Type B pancreatic cell (in vitro differentiated cells): ENCODE data around the gene UTF1. TPM values are rescaled to one million over a fixed set of nuclear protein-coding genes. Genes with fewer than 3 reads are reported as not detected.

Experiments
- DNase-seq: peaks from one replicate; pipeline ENCODE4 v3.0.0; 2021; ENCODE audit warnings: mixed read lengths; ENCODE audit not compliant: unreplicated experiment; ENCODE audit errors: extremely low spot score
- H3K27ac Mint-ChIP-seq: 2 replicates; pipeline ENCODE4 v1.8.0; 2021; ENCODE audit warnings: mild to moderate bottlenecking, mixed read lengths
- H3K27me3 Mint-ChIP-seq: 2 replicates; pipeline ENCODE4 v1.8.0; 2021; ENCODE audit warnings: mixed read lengths
- H3K36me3 Mint-ChIP-seq: 2 replicates; pipeline ENCODE4 v1.8.0; 2021; ENCODE audit warnings: mixed read lengths
- H3K4me1 Mint-ChIP-seq: one replicate; pipeline ENCODE4 v1.8.0; 2021; ENCODE audit warnings: mixed read lengths; ENCODE audit not compliant: unreplicated experiment
- H3K4me3 Mint-ChIP-seq: 2 replicates; pipeline ENCODE4 v1.8.0; 2021; ENCODE audit warnings: mild to moderate bottlenecking, mixed read lengths
- H3K9me3 Mint-ChIP-seq: 2 replicates; pipeline ENCODE4 v1.8.0; 2021; ENCODE audit warnings: mixed read lengths
- total RNA-seq: library from RNA; stranded (reverse); gene quantifications from 2 replicates; pipeline ENCODE4 v1.2.1, GENCODE V29; 2021; ENCODE audit warnings: low replicate concordance
- TF ChIP-seq, protein P1 (sequence below): fragments of 200-600 bp; sonication (generic); conservative IDR thresholded peaks from 2 replicates; pipeline ENCODE4 v1.5.0; 2021; ENCODE audit warnings: antibody characterized with exemption, mild to moderate bottlenecking

The UTF1 gene
- total RNA-seq, 1 donor from 2014 or later: not detected

- Mint-ChIP-seq H3K4me1 (no peaks in the 10 kb centered on the region), H3K4me3 (no peak overlapping the region), H3K36me3 (no peaks in the 10 kb centered on the region), H3K27me3 (peaks cover 9% of the 10 kb centered on the region), H3K27ac (no peak overlapping the region), H3K9me3 (peaks cover 12% of the 10 kb centered on the region)
- TF ChIP-seq, protein P1, sequence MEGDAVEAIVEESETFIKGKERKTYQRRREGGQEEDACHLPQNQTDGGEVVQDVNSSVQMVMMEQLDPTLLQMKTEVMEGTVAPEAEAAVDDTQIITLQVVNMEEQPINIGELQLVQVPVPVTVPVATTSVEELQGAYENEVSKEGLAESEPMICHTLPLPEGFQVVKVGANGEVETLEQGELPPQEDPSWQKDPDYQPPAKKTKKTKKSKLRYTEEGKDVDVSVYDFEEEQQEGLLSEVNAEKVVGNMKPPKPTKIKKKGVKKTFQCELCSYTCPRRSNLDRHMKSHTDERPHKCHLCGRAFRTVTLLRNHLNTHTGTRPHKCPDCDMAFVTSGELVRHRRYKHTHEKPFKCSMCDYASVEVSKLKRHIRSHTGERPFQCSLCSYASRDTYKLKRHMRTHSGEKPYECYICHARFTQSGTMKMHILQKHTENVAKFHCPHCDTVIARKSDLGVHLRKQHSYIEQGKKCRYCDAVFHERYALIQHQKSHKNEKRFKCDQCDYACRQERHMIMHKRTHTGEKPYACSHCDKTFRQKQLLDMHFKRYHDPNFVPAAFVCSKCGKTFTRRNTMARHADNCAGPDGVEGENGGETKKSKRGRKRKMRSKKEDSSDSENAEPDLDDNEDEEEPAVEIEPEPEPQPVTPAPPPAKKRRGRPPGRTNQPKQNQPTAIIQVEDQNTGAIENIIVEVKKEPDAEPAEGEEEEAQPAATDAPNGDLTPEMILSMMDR: no peak
- DNase-seq: no peak
Measured at GRCh38 chr10:133197786-133198185, 32.2 kb upstream of the UTF1 start.

DNA sequence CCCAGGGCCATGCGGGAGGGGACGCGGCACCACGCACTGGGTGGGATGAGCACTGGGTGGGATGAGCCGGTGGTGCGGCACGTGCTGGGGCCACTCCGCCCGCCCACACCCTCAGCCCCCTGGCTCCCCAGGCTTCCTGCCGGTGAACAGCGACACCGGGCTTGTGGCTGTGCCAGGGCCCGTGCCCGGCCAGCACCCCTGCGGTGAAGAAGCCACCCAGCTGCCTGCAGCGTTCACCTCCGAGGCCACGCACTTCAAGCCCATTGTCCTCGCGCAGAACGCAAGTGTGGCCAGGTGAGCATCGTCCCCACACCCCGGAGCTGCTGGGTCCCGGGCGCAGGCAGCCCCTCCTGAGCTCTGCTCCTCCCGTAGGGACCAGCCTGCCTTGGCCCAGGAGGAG is 31.8 kb upstream of the UTF1 start:
- Mint-ChIP-seq H3K9me3 (peaks cover 12% of the 10 kb centered on the region), H3K36me3 (no peaks in the 10 kb centered on the region), H3K4me1 (no peaks in the 10 kb centered on the region), H3K27me3 (peaks cover 8% of the 10 kb centered on the region), H3K4me3 (no peak overlapping the region), H3K27ac (no peak overlapping the region)
- DNase-seq: no peak
- TF ChIP-seq, protein P1: no peak

DNA sequence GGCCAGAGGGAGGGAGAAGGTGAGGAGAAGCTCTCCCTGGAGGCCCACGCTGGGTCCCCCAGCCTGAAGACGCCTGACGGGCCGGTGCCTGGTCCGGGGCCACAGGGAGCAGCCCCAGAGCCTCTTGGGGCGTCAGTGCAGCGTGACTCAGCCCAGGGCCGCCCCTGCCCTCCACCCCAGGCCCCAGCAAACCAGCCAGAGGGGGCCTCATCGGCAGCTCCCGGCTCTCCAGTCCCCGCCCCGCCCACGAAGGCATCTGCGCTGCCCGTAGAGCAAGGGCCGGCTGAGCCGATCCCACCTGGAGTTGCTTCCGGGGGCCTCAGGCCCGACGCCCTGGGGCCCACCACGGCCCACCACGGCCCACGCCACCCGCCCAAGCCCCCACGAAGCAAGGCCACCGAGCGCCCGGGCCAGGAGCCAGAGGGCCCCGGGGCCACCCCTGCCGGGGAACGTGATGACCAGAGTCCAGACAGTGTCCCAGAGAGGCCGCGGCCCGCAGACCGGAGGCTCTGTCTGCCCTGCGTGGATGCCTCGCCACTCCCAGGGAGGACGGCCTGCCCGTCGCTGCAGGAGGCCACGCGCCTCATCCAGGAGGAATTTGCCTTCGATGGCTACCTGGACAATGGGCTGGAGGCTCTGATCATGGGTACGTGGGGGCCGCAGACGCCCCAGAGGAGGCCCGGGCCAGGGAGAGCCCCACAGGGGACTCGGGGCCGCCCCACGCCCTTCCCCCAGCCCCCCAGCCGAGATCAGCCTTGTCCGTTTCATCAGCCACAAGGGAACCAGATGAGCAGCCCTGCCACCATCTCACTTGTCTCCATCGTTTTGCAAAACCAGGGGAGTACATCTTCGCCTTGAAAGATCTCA is 31.2 kb upstream of the UTF1 start:
- peaks cover 2% of the 10 kb centered on the region for H3K27me3 Mint-ChIP-seq
- TF ChIP-seq, protein P1: no peak
- DNase-seq: no peak
- peaks cover 7% of the 10 kb centered on the region for H3K9me3 Mint-ChIP-seq
- no peak overlapping the region for H3K4me3 Mint-ChIP-seq
- no peaks in the 10 kb centered on the region for H3K4me1 Mint-ChIP-seq
- no peak overlapping the region for H3K27ac Mint-ChIP-seq
- H3K36me3 Mint-ChIP-seq: no peaks in the 10 kb centered on the region

- no peak for DNase-seq
- H3K9me3 Mint-ChIP-seq: peaks cover 4% of the 10 kb centered on the region
- no peak overlapping the region for H3K27ac Mint-ChIP-seq
- H3K4me1 Mint-ChIP-seq: no peaks in the 10 kb centered on the region
- no peaks in the 10 kb centered on the region for H3K36me3 Mint-ChIP-seq
- no peaks in the 10 kb centered on the region for H3K27me3 Mint-ChIP-seq
- H3K4me3 Mint-ChIP-seq: no peak overlapping the region
- TF ChIP-seq, protein P1: no peak
Measured at GRCh38 chr10:133199488-133199885, 30.5 kb upstream of the UTF1 start.

GRCh38 chr10:133199992-133200611 is 29.9 kb upstream of the UTF1 start:
- H3K27me3 Mint-ChIP-seq: no peaks in the 10 kb centered on the region
- no peaks in the 10 kb centered on the region for H3K4me1 Mint-ChIP-seq
- H3K4me3 Mint-ChIP-seq: no peak overlapping the region
- no peaks in the 10 kb centered on the region for H3K9me3 Mint-ChIP-seq
- H3K27ac Mint-ChIP-seq: no peak overlapping the region
- no peak for DNase-seq
- TF ChIP-seq, protein P1: no peak
- no peaks in the 10 kb centered on the region for H3K36me3 Mint-ChIP-seq
